Small intestine (tissue), 7 donors: ENCODE data around the gene ATG16L1. TPM values are rescaled to one million over a fixed set of nuclear protein-coding genes. Genes with fewer than 3 reads are reported as not detected.

Experiments
- DNase-seq, 2 donors: peaks; one replicate each; pipeline versions ENCODE4 v3.0.0 to v3.0.0-alpha.2; 2013
- FAIRE-seq: peaks from 2 replicates; lab custom pipeline; 2012; peaks lifted over from hg19 to GRCh38; lab: Jason Lieb, UNC
- H3K27ac ChIP-seq, 3 donors: one replicate each; pipeline ENCODE4 v1.5.1; 2013; ENCODE audit warnings: low read length in 2 of 3, mild to moderate bottlenecking in 2 of 3, control low read depth in 1 of 3, inconsistent platforms in 1 of 3, low read depth in 1 of 3, moderate library complexity in 1 of 3
- H3K27me3 ChIP-seq, 3 donors: one replicate each; pipeline ENCODE4 v1.6.1; 2013; ENCODE audit warnings: low read length in 3 of 3, inconsistent platforms in 1 of 3; ENCODE audit not compliant: control insufficient read depth in 3 of 3, insufficient read depth in 3 of 3
- H3K36me3 ChIP-seq, 3 donors: one replicate each; pipeline ENCODE4 v1.6.1; 2013; ENCODE audit warnings: low read length in 3 of 3, inconsistent platforms in 1 of 3, low read depth in 1 of 3, mild to moderate bottlenecking in 1 of 3, moderate library complexity in 1 of 3; ENCODE audit not compliant: control insufficient read depth in 3 of 3, insufficient read depth in 2 of 3
- H3K4me1 ChIP-seq, 3 donors: one replicate each; pipeline ENCODE4 v1.6.1; 2013; ENCODE audit warnings: low read length in 2 of 3, inconsistent platforms in 1 of 3, low read depth in 1 of 3, mild to moderate bottlenecking in 1 of 3, moderate library complexity in 1 of 3; ENCODE audit not compliant: control insufficient read depth in 3 of 3, insufficient read depth in 2 of 3
- H3K4me3 ChIP-seq, 3 donors: one replicate each; pipeline ENCODE4 v1.5.1; 2013; ENCODE audit warnings: low read length in 3 of 3, control low read depth in 1 of 3, inconsistent platforms in 1 of 3, low read depth in 1 of 3, mild to moderate bottlenecking in 1 of 3, moderate library complexity in 1 of 3
- H3K9me3 ChIP-seq, 2 donors: one replicate each; pipeline ENCODE4 v1.6.1; 2013; ENCODE audit warnings: low read depth in 1 of 2, low read length in 1 of 2; ENCODE audit not compliant: control insufficient read depth in 2 of 2, insufficient read depth in 1 of 2
- WGBS, 3 donors: extraction: QIAGEN DNeasy Blood & Tissue Kit; methylation state at CpG; one replicate each; pipeline ENCODE4 v1.1.7; 2013; 5-methylcytosine and 5-hydroxymethylcytosine counted together
- polyA plus RNA-seq, 4 donors: library from polyadenylated mRNA; stranded (reverse) in 3 of 4; unstranded in 1 of 4; fragments of 200-250 nt in 3 of 4; fragments of 120-200 nt in 1 of 4; gene quantifications; one replicate each; pipeline versions ENCODE4 v1.2.1 to v1.2.3, GENCODE V29; 2013
- donor health status: healthy with polysubstance abuse.
- donor health status: control.
- donor health status: control.
- donor health status: Bipolar disorder and iron deficiency.
- donor health status: healthy.

The ATG16L1 gene
- polyA plus RNA-seq, 4 donors, result 14.6 to 21.4 (median 17.5) TPM

- DNase-seq, result no peak
- no peak for FAIRE-seq
- Histone ChIP-seq H3K27me3 (no peaks in the 10 kb centered on the region), H3K9me3 (no peaks in the 10 kb centered on the region), H3K27ac (no peak overlapping the region), H3K4me3 (no peak overlapping the region), H3K36me3 (peaks cover 33 to 41% (median 37%) of the 10 kb centered on the region in 3 donors), H3K4me1 (no peaks in the 10 kb centered on the region)
- WGBS, 3 donors, result 87 to 95% (median 93%) methylated on average over 2 of the region's 2 CpGs
These were observed 27.4 kb downstream of the ATG16L1 start for GRCh38 chr2:233278921-233279320.

DNA sequence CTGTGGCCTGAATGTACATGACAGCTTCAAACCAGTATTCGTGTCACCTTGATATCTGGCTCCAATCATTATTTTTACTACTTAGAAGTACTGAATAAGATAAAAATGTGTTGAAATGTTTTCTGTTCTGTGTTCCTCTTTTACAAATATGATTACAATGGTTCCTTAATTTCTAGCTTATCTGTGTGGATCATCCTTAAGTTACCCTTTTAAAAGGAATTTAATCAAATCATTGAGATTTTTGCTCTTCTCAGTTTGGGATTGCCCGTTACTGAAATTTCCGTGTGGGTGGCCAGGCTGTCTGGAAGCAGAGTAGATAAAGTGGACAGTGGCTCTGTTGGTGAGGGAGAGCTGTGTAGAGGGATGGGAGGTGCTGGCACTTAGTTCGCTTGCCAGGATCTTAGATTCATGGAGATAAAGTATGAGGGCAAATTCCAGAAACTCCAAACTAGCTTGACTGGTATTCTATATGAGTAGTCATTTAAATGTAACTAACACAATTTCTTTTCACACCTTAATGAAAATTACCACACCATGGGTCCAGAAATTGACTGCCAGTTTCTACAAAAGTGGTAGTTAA lies 28.7 kb downstream of the ATG16L1 start:
- peaks cover 29 to 46% (median 31%) of the 10 kb centered on the region in 3 donors for H3K36me3 ChIP-seq
- H3K27ac ChIP-seq, result no peak overlapping the region
- 26 to 52% (median 51%) methylated on average over 4 of the region's 4 CpGs for WGBS, 3 donors
- no peaks in the 10 kb centered on the region for H3K4me1 ChIP-seq
- no peaks in the 10 kb centered on the region for H3K27me3 ChIP-seq
- H3K4me3 ChIP-seq, result no peak overlapping the region
- FAIRE-seq (no peak), DNase-seq (peak in 1 of 2 donors; percentile 64)
- H3K9me3 ChIP-seq, result no peaks in the 10 kb centered on the region

- WGBS, 3 donors, result 63 to 85% (median 78%) methylated on average over 4 of the region's 4 CpGs
- FAIRE-seq, result no peak
- Histone ChIP-seq H3K27me3 (no peaks in the 10 kb centered on the region), H3K9me3 (no peaks in the 10 kb centered on the region), H3K4me3 (no peak overlapping the region), H3K4me1 (no peaks in the 10 kb centered on the region), H3K27ac (no peak overlapping the region), H3K36me3 (peaks cover 25 to 49% (median 29%) of the 10 kb centered on the region in 3 donors)
- no peak for DNase-seq
These were observed 30.1 kb downstream of the ATG16L1 start for GRCh38 chr2:233281553-233281952.

DNA sequence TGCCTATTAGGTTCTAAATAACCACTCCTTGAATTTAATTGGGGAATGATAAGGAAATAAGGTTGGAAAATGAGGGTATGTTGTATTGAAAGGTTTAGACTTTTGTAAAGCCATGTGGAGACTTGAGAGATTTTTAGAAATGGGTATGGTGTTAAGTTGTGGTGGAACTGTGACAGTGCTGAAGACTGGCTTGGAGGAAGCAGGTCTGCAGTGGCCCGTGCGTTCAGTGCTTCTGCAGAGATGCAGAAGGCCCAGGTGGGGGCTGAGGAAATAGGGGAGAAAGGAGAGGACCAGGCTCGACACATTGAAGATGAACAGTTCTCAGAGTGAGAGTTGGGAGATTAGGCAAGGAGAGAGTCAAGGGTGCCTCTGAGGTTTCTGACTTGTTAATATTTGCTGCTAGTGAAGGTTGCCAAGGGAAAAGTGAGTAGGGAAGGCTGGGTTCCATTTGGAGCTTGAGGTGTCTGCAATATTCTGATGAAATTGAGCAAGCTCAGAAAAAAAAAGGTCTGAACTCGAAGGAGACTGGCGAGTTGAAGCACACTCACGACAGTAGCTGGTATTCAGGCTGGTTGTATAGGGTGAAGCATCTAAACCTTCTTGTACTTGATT lies 30.6 kb downstream of the ATG16L1 start:
- H3K27ac ChIP-seq, result no peak overlapping the region
- no peaks in the 10 kb centered on the region for H3K9me3 ChIP-seq
- no peaks in the 10 kb centered on the region for H3K4me1 ChIP-seq
- peaks cover 25 to 48% (median 28%) of the 10 kb centered on the region in 3 donors for H3K36me3 ChIP-seq
- no peaks in the 10 kb centered on the region for H3K27me3 ChIP-seq
- no peak for DNase-seq
- no peak for FAIRE-seq
- WGBS, 3 donors, result 89 to 98% (median 96%) methylated on average over 6 of the region's 6 CpGs
- no peak overlapping the region for H3K4me3 ChIP-seq

DNA sequence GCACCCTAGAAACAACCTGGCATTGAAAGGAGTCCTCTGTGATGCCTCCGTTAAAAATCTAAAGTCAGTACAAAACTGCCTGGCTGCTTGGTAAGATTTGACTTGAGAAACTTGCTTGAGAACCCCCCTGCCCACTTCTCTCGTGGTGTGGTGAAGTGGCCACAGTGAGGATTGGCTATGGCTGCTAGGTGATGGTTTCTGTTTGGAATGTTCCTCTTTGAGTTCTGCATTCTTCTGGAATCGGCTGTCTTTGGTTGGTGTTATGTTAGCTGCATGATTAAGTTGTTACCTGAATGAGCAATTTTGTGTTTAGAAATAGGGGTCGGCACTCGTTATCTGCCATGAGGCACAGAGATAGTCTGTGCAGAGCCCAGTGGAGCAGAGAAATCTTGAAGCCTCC lies 34.4 kb downstream of the ATG16L1 start:
- Histone ChIP-seq H3K27me3 (no peaks in the 10 kb centered on the region), H3K4me1 (no peaks in the 10 kb centered on the region), H3K36me3 (peaks cover 24 to 56% (median 31%) of the 10 kb centered on the region in 3 donors), H3K9me3 (no peaks in the 10 kb centered on the region), H3K27ac (no peak overlapping the region), H3K4me3 (no peak overlapping the region)
- FAIRE-seq (no peak), DNase-seq (no peak)
- WGBS, 3 donors, result 81 to 88% (median 83%) methylated on average over 5 of the region's 5 CpGs

- Histone ChIP-seq H3K36me3 (peaks cover 34 to 59% (median 40%) of the 10 kb centered on the region in 3 donors), H3K4me3 (no peak overlapping the region), H3K9me3 (no peaks in the 10 kb centered on the region), H3K27me3 (no peaks in the 10 kb centered on the region), H3K27ac (no peak overlapping the region), H3K4me1 (no peaks in the 10 kb centered on the region)
- DNase-seq, result no peak
- FAIRE-seq, result no peak
- 96 to 98% (median 97%) methylated on average over 6 of the region's 6 CpGs for WGBS, 3 donors
These were observed 36.4 kb downstream of the ATG16L1 start for GRCh38 chr2:233287871-233288270.

DNA sequence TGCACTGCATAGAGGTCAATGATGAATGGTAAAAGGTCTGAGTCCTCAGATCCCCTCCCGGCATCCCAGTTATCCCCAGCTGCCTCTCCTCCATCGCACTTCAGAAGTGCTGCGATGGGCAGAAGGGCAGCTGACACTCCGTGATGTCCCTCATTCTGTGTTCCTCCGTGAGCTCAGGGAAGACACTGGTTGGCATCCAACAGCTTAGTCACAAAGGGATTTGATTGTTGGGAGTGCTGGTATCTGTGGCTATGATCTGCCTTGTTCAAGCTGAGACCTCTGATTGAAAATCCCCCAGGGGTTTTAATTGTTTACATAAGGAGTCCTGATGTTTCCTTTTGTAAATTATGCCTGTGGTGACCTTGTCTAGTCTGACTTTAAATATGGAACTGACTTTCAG lies 37.2 kb downstream of the ATG16L1 start:
- Histone ChIP-seq H3K36me3 (peaks cover 38 to 65% (median 43%) of the 10 kb centered on the region in 3 donors), H3K27ac (no peak overlapping the region), H3K4me3 (no peak overlapping the region), H3K27me3 (no peaks in the 10 kb centered on the region), H3K9me3 (no peaks in the 10 kb centered on the region), H3K4me1 (no peaks in the 10 kb centered on the region)
- 84 to 94% (median 91%) methylated on average over 5 of the region's 5 CpGs for WGBS, 3 donors
- no peak for FAIRE-seq
- DNase-seq, result no peak

GRCh38 chr2:233289648-233290047 lies 38.2 kb downstream of the ATG16L1 start:
- Histone ChIP-seq H3K27ac (no peak overlapping the region), H3K36me3 (peaks cover 47 to 68% (median 49%) of the 10 kb centered on the region in 3 donors), H3K27me3 (no peaks in the 10 kb centered on the region), H3K4me3 (no peak overlapping the region), H3K9me3 (no peaks in the 10 kb centered on the region), H3K4me1 (no peaks in the 10 kb centered on the region)
- WGBS, 3 donors, result 87 to 95% (median 93%) methylated on average over 12 of the region's 12 CpGs
- no peak for DNase-seq
- no peak for FAIRE-seq
